ENCODE results near the gene NAA25.

DNA sequence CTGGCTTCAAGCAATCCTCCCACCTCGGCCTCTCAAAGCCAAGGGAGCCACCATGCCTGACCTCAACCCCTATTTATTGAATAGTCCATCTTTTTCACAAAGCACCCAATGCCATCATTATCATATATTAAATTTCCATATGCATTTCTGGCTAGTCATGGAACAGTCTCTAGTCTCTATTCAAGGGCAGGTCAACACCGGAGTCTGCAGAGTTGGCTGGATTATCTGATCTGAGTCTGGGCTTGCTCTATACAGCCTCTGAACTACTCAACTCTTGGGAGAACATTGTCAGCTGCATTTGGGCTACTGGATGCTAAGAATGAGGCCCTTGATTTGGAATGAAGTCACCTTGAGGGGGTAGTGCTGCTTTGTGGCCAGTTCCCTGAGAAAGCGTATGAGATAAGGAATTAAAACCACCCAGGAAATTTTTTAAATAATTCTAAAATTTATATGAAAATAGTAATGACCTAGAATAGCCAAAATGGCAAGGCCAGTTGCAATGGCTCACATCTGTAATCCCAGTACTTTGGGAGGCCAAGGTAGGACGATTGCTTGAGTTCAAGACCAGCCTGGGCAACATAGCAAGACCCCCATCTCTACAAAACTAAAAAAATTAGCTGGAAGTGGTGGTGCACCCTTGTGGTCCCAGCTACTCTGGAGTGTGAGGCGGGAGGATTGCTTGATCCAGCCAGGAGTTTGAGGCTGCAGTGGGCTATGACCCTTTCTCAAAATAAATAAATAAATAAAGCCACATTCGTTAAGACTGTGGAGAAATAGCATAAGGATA, 6.9 kb upstream of the NAA25 start:
- TF ChIP-seq, protein P1, sequence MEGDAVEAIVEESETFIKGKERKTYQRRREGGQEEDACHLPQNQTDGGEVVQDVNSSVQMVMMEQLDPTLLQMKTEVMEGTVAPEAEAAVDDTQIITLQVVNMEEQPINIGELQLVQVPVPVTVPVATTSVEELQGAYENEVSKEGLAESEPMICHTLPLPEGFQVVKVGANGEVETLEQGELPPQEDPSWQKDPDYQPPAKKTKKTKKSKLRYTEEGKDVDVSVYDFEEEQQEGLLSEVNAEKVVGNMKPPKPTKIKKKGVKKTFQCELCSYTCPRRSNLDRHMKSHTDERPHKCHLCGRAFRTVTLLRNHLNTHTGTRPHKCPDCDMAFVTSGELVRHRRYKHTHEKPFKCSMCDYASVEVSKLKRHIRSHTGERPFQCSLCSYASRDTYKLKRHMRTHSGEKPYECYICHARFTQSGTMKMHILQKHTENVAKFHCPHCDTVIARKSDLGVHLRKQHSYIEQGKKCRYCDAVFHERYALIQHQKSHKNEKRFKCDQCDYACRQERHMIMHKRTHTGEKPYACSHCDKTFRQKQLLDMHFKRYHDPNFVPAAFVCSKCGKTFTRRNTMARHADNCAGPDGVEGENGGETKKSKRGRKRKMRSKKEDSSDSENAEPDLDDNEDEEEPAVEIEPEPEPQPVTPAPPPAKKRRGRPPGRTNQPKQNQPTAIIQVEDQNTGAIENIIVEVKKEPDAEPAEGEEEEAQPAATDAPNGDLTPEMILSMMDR (IDR thresholded peaks at IDR 0.05) = no peak
- no peak for TF ChIP-seq POLR2AphosphoS5 (IDR thresholded peaks at IDR 0.05)

Measured in prostate gland (tissue), 2 donors.